ENCODE results near the gene ATF3.

DNA sequence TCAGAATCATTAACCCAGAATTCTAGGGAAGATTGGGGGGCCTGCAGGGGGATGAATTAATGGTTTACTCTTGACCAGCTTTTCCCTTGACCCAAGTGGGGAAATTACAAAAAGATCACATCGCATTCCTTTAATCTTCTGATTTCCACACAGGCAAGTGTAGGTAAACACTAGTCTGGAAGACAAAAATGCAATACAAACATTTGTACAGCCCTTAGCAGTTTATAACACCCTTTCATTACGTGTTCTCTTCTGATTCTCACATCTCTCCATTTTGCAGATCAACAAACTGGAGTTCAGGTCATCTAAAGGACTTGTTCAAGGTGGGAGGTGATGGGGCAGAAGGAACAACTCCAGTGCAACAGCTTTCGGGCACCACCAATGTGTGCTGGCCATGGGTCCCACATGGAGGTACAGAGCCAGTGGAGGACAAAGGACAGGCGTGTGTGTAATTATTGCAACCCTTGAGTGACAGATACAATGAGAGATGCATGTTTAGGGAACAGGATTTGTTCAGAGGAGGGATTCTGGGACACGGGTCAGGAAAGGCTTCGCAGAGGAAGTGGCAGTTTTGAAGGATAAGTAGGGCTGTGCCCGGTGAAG, 20.4 kb downstream of the ATF3 start:
- TF ChIP-seq SIN3A (IDR thresholded peaks at IDR 0.05; ENCODE audit: borderline replicate concordance, insufficient read depth, low read length), result no peak
- TF ChIP-seq, protein P1, sequence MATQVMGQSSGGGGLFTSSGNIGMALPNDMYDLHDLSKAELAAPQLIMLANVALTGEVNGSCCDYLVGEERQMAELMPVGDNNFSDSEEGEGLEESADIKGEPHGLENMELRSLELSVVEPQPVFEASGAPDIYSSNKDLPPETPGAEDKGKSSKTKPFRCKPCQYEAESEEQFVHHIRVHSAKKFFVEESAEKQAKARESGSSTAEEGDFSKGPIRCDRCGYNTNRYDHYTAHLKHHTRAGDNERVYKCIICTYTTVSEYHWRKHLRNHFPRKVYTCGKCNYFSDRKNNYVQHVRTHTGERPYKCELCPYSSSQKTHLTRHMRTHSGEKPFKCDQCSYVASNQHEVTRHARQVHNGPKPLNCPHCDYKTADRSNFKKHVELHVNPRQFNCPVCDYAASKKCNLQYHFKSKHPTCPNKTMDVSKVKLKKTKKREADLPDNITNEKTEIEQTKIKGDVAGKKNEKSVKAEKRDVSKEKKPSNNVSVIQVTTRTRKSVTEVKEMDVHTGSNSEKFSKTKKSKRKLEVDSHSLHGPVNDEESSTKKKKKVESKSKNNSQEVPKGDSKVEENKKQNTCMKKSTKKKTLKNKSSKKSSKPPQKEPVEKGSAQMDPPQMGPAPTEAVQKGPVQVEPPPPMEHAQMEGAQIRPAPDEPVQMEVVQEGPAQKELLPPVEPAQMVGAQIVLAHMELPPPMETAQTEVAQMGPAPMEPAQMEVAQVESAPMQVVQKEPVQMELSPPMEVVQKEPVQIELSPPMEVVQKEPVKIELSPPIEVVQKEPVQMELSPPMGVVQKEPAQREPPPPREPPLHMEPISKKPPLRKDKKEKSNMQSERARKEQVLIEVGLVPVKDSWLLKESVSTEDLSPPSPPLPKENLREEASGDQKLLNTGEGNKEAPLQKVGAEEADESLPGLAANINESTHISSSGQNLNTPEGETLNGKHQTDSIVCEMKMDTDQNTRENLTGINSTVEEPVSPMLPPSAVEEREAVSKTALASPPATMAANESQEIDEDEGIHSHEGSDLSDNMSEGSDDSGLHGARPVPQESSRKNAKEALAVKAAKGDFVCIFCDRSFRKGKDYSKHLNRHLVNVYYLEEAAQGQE (IDR thresholded peaks at IDR 0.05; ENCODE audit: insufficient read depth in 1 of 2, low read depth in 2 of 2, low read length in 2 of 2), result no peak

All from PFSK-1 (cell line).